ENCODE measurements around the gene AZU1.
A peak's percentile ranks its signal among the peaks of the same experiment; 100 is the strongest.
"Not testable (repeated sequence)": the region's sequence is repeated elsewhere in the genome, so short reads cannot be mapped to it uniquely, and the experiment has no call there.

AZU1 gene

GRCh38 chr19:815079-815774 lies 12.4 kb upstream of the AZU1 start:
- TF ChIP-seq CTCF (IDR thresholded peaks at IDR 0.05) = no peak
- Histone ChIP-seq H3K27me3 (ENCODE audit: control insufficient read depth, insufficient read depth, low read length) (no peaks in the 10 kb centered on the region), H3K36me3 (ENCODE audit: control insufficient read depth, insufficient read depth, low read length) (no peaks in the 10 kb centered on the region), H3K9ac (no peak overlapping the region), H2AFZ (no peak overlapping the region), H3K9me3 (ENCODE audit: control insufficient read depth, low read length) (no peaks in the 10 kb centered on the region), H3K4me2 (ENCODE audit: low read length) (no peak overlapping the region), H3K4me3 (ENCODE audit: low read depth, low read length) (no peak overlapping the region), H3K4me1 (no peaks in the 10 kb centered on the region), H3K79me2 (no peaks in the 10 kb centered on the region), H3K27ac (no peak overlapping the region)

GRCh38 chr19:815775-816499 lies 11.7 kb upstream of the AZU1 start:
- H3K9me3 ChIP-seq (ENCODE audit: control insufficient read depth, low read length) = no peaks in the 10 kb centered on the region
- H3K27me3 ChIP-seq (ENCODE audit: control insufficient read depth, insufficient read depth, low read length) = no peaks in the 10 kb centered on the region
- H3K79me2 ChIP-seq = no peaks in the 10 kb centered on the region
- H3K36me3 ChIP-seq (ENCODE audit: control insufficient read depth, insufficient read depth, low read length) = no peaks in the 10 kb centered on the region
- H2AFZ ChIP-seq = no peak overlapping the region
- no peaks in the 10 kb centered on the region for H3K4me1 ChIP-seq
- TF ChIP-seq CTCF (IDR thresholded peaks at IDR 0.05) = no peak
- H3K27ac ChIP-seq = no peak overlapping the region
- no peak overlapping the region for H3K9ac ChIP-seq
- no peak overlapping the region for H3K4me2 ChIP-seq (ENCODE audit: low read length)
- no peak overlapping the region for H3K4me3 ChIP-seq (ENCODE audit: low read depth, low read length)

- Histone ChIP-seq H3K4me2 (ENCODE audit: low read length) (no peak overlapping the region), H3K9ac (no peak overlapping the region), H3K79me2 (no peaks in the 10 kb centered on the region), H3K4me1 (no peaks in the 10 kb centered on the region), H3K36me3 (ENCODE audit: control insufficient read depth, insufficient read depth, low read length) (no peaks in the 10 kb centered on the region), H3K9me3 (ENCODE audit: control insufficient read depth, low read length) (no peaks in the 10 kb centered on the region), H3K27me3 (ENCODE audit: control insufficient read depth, insufficient read depth, low read length) (no peaks in the 10 kb centered on the region), H2AFZ (no peak overlapping the region), H3K4me3 (ENCODE audit: low read depth, low read length) (no peak overlapping the region), H3K27ac (no peak overlapping the region)
- TF ChIP-seq CTCF (IDR thresholded peaks at IDR 0.05) = no peak
Measured at GRCh38 chr19:816500-816857, 11.2 kb upstream of the AZU1 start.

- H3K4me2 ChIP-seq (ENCODE audit: low read length); H3K4me3 ChIP-seq (ENCODE audit: low read depth, low read length); H2AFZ ChIP-seq; H3K79me2 ChIP-seq; H3K27me3 ChIP-seq (ENCODE audit: control insufficient read depth, insufficient read depth, low read length); H3K9ac ChIP-seq; H3K9me3 ChIP-seq (ENCODE audit: control insufficient read depth, low read length); H3K36me3 ChIP-seq (ENCODE audit: control insufficient read depth, insufficient read depth, low read length); H3K27ac ChIP-seq; H3K4me1 ChIP-seq: not testable (repeated sequence)
Measured at GRCh38 chr19:820212-820611, 7.4 kb upstream of the AZU1 start.

- Histone ChIP-seq H3K4me1 (no peaks in the 10 kb centered on the region), H2AFZ (peak overlapping the region; percentile 63), H3K4me3 (ENCODE audit: low read depth, low read length) (no peak overlapping the region), H3K79me2 (no peaks in the 10 kb centered on the region), H3K4me2 (ENCODE audit: low read length) (peak overlapping the region; percentile 59), H3K36me3 (ENCODE audit: control insufficient read depth, insufficient read depth, low read length) (no peaks in the 10 kb centered on the region), H3K9ac (no peak overlapping the region), H3K27ac (no peak overlapping the region), H3K27me3 (ENCODE audit: control insufficient read depth, insufficient read depth, low read length) (no peaks in the 10 kb centered on the region), H3K9me3 (ENCODE audit: control insufficient read depth, low read length) (no peaks in the 10 kb centered on the region)
- no peak for TF ChIP-seq CTCF (IDR thresholded peaks at IDR 0.05)
Measured at GRCh38 chr19:821231-821824, 6.3 kb upstream of the AZU1 start.
